GM19238 (cell line): ENCODE data around the gene KLHDC7B.
"Not testable (repeated sequence)": the region's sequence is repeated elsewhere in the genome, so short reads cannot be mapped to it uniquely, and the experiment has no call there.

ENCODE experiments used
- DNase-seq: peaks from one replicate; pipeline ENCODE4 v3.0.0; 2011; ENCODE audit warnings: low spot score; ENCODE audit not compliant: insufficient read length

The KLHDC7B gene

GRCh38 chr22:50529416-50529896 lies 16.2 kb upstream of the KLHDC7B start:
- no peak for DNase-seq

DNA sequence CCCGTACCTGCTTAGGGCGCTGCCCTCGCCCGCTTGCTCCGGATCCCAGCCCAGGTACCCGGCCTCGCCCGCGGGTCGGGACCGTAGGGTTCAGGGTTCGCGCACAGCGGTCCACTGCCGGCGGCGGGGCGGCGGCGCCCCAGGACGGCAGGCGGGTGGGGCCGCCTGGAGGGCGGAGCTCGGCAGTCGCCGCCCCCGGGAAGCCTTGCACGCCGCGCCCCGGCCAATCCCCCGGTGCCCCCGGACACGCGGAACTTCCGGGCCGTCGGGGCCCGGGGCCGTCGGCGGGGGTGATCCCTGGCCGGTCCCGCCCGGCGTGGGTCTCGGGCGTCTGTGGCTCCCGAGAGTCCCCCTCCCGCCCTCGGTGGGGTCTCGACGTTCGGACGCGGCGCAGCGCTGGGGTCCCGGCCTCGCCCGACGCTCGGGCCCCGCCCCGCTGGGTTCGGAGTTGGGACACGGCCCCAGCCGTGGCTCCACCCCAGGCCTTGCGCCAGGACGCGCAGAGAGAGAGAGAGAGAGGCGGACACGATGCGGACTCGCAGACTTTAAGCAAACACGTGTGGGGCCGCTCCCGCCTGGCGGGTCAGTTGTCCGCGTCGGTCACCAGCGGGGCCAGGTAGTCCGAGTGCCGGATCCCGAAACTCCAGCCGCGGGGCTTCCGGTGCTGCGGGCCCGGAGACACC lies 15.7 kb upstream of the KLHDC7B start, which contains the start of gene TYMP:
Gene TYMP (minus strand): TSS at position 116 of the 683 bp plus-strand sequence. CDS start 303 bp downstream, outside the sequence.
- DNase-seq: peak; percentile 71

- no peak for DNase-seq
Observed at GRCh38 chr22:50530580-50530876, 15.2 kb upstream of the KLHDC7B start.

- DNase-seq: peak; percentile 76
Observed at GRCh38 chr22:50530877-50531545, 14.7 kb upstream of the KLHDC7B start.

GRCh38 chr22:50531546-50531961 lies 14.1 kb upstream of the KLHDC7B start:
- DNase-seq: peak; percentile 65

- DNase-seq: no peak
Observed at GRCh38 chr22:50531962-50532674, 13.6 kb upstream of the KLHDC7B start.

- no peak for DNase-seq
Observed at GRCh38 chr22:50532824-50533796, 12.6 kb upstream of the KLHDC7B start.

- DNase-seq: not testable (repeated sequence)
Observed at GRCh38 chr22:50533856-50534711, 11.6 kb upstream of the KLHDC7B start.

DNA sequence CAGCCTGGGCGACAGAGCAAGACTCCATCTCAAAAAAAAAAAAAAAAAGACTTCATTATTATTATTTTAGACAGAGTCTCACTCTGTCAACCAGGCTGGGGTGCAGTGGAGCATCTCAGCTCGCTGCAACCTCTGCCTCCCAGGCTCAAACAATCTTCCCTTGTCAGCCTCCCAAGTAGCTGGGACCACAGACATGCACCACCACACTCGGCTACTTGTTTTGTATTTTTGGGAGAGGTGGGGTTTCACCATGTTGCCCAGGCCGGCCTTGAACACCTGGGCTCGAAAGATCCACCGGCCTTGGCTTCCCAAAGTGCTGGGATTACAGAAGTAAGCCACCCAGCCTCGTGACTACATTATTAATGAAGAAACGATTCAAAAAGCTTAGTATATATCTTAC lies 10.6 kb upstream of the KLHDC7B start:
- no peak for DNase-seq

GRCh38 chr22:50536226-50536625 lies 9.5 kb upstream of the KLHDC7B start:
- DNase-seq: no peak

GRCh38 chr22:50537765-50538164 lies 7.9 kb upstream of the KLHDC7B start:
- no peak for DNase-seq

GRCh38 chr22:50540381-50540780 lies 5.3 kb upstream of the KLHDC7B start:
- no peak for DNase-seq

- not testable (repeated sequence) for DNase-seq
Observed at GRCh38 chr22:50541667-50542026, 4.1 kb upstream of the KLHDC7B start.

GRCh38 chr22:50542416-50542927 lies 3.2 kb upstream of the KLHDC7B start:
- DNase-seq: no peak

DNA sequence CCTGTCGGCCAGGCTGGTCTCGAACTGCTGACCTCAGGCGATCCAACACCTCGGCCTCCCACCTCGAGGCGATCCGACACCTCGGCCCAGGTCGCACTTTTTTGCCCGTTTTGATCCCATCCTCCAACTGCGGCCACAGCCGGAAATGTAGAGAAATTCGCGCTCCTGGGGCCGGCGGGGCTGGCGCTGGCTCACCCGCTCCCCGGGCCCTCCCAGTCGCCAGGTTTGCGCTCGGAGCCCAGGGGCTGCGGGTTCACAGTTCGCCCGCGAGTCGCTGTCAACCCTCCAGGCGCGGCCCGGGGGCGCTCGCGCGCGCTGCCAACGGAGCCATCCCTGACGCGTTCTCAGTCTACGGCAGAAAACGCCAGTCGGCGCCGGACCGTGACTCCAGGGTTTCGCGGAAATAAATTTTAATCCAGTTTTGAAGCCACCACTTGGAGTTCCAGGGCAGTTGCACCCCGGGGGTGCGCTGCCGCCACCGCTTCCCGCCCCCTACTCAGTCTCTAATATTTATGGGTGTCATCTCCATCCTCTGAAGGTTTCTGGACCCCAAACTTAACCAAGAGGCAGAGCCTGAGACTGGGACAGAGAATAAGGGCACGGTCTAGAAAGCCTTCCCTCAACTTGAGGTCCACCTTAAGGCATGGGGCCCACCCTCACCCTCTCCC lies 1.5 kb upstream of the KLHDC7B start:
- DNase-seq: peak; percentile 84

DNA sequence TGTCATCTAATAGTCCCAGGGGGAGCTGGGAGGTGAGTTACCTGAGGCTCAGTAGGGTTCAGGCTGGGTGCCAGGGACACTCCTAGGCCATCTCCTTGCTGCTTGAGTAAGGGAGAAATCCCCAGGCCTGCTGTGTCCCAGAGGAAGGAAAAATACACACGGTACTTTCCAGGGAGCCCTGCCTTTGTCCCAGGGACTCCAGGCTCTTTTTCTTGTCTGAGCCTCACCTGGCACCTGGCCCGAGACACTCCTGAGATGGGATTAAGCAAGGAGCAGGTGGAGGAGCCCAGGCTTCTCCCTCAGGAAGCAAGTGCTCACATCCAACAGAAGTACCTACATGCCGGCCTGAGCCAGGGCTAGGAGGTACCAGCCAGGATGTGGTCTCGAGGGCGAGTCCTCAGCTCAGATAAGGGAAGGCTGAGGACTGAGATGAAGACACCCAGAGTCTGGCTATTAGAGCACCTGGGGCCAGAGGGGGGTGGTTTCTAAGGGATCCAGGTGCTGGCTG lies 899 bp upstream of the KLHDC7B start:
- no peak for DNase-seq

- no peak for DNase-seq
Observed at GRCh38 chr22:50546326-50547262, 895 bp downstream of the KLHDC7B start.
